PFSK-1 (cell line): ENCODE data around the gene EREG.

Experiments
- POLR2AphosphoS5 ChIP-seq: IDR thresholded peaks from 2 replicates; pipeline ENCODE4 v1.6.1; 2012; ENCODE audit warnings: low read depth, mild to moderate bottlenecking, control low read depth, low read length, moderate library complexity
- SIN3A ChIP-seq: IDR thresholded peaks from 2 replicates; pipeline ENCODE4 v1.6.1; 2012; ENCODE audit warnings: mild to moderate bottlenecking, low read length, moderate library complexity, borderline replicate concordance; ENCODE audit not compliant: insufficient read depth
- TAF1 ChIP-seq: IDR thresholded peaks from 2 replicates; pipeline ENCODE4 v1.6.1; 2012; ENCODE audit warnings: low read length, control low read depth, borderline replicate concordance; ENCODE audit not compliant: insufficient read depth
- TF ChIP-seq, protein P1 (sequence below), 2 experiments: IDR thresholded peaks; 2 replicates each; pipeline versions ENCODE4 v1.6.1 to v1.8.0; 2011 to 2012; ENCODE audit warnings: low read depth in 2 of 2, low read length in 2 of 2, control low read depth in 1 of 2, inconsistent platforms in 1 of 2, mild to moderate bottlenecking in 1 of 2, moderate library complexity in 1 of 2; ENCODE audit not compliant: insufficient read depth in 1 of 2

DNA sequence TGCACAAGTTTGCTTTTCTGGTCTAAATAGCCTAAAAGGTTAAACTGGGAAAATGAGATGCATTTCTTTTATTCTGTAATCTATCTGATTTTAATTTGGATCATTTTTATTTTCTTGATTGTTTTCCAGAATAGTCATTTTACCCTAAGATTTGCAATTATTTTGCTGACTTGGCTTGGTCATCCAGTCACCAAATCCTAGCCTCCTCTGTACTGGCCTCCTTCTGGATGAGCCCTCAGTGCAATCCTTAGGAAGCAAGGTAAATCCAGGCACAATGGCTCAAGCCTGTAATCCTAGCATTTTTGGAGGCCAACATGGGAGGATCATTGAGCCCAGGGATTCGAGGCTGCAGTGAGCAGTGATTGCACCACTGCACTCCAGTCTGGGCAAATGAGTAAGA lies 9.2 kb downstream of the EREG start:
- no peak for TF ChIP-seq POLR2AphosphoS5
- TF ChIP-seq, protein P1, sequence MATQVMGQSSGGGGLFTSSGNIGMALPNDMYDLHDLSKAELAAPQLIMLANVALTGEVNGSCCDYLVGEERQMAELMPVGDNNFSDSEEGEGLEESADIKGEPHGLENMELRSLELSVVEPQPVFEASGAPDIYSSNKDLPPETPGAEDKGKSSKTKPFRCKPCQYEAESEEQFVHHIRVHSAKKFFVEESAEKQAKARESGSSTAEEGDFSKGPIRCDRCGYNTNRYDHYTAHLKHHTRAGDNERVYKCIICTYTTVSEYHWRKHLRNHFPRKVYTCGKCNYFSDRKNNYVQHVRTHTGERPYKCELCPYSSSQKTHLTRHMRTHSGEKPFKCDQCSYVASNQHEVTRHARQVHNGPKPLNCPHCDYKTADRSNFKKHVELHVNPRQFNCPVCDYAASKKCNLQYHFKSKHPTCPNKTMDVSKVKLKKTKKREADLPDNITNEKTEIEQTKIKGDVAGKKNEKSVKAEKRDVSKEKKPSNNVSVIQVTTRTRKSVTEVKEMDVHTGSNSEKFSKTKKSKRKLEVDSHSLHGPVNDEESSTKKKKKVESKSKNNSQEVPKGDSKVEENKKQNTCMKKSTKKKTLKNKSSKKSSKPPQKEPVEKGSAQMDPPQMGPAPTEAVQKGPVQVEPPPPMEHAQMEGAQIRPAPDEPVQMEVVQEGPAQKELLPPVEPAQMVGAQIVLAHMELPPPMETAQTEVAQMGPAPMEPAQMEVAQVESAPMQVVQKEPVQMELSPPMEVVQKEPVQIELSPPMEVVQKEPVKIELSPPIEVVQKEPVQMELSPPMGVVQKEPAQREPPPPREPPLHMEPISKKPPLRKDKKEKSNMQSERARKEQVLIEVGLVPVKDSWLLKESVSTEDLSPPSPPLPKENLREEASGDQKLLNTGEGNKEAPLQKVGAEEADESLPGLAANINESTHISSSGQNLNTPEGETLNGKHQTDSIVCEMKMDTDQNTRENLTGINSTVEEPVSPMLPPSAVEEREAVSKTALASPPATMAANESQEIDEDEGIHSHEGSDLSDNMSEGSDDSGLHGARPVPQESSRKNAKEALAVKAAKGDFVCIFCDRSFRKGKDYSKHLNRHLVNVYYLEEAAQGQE (IDR thresholded peaks at IDR 0.05; ENCODE audit: insufficient read depth in 1 of 2, low read depth in 2 of 2, low read length in 2 of 2) = no peak
- TF ChIP-seq TAF1 = no peak
- no peak for TF ChIP-seq SIN3A
